Measurements from ENCODE around the gene OBP2B.

The OBP2B gene

DNA sequence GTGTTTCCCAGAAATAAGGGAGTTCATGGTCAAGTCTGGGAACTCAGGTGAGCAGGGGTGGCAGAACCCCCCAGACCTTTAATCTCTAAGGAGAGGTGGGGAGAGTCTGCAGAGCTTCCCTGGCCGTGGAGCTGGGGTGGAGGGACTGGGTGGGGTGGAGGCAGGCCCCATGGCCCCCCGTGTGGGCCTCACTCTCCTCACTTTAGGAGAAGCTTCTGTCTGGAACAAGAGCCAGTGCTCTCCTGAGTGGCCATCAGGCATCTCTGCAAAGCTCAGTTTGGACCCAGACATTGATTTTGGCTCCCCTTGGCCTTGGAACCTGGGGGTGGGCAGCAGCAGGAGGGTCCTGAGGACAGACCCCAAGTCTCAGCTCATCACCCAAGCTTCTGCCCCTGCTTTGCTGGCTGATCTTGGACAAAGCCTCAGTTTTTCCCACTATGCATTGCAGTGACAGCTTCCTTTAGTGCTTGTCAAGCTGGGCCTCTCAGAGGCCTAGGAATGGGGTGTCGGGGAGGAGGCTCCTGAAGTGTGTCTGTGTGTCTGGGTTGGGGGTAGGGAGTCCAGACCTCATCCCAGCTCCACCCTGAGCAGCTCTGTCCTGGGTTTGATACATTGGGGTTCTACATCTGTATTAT lies 41.8 kb downstream of the OBP2B start:
- DNase-seq (no peak), ATAC-seq (no peak)

DNA sequence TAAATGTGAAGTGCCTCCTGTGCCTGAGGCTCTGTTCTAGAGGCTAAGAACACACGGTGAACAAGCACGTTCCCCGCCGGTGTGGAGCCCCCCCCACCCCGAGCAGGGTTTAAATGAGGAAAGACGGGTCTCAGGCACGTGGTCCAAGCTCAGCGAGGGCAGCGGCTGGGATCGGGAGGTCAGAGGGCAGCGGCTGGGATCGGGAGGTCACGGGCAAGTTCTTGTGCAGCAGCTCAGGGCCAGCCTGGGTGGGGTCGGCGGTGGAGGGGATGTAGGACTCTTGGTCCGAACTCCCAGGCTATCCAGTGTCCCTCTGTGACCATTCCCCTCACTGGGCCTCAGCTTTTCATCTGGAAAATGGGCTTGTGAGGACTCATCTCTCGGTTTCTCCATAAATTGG lies 42.7 kb downstream of the OBP2B start:
- DNase-seq (no peak), ATAC-seq (no peak)

DNA sequence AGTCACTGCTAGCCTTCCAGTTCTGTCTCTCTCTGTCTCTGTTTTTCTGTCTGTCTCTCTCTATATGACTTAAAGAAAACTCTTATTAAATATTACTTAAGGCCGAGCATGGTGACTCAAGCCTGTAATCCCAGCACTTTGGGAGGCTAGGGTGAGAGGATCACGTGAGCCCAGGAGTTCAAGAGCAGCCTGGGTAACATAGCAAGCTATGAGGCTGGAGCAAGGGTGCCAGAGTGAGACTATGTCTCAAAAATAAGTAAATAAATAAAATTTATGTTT lies 43.7 kb downstream of the OBP2B start:
- no peak for ATAC-seq
- no peak for DNase-seq

DNA sequence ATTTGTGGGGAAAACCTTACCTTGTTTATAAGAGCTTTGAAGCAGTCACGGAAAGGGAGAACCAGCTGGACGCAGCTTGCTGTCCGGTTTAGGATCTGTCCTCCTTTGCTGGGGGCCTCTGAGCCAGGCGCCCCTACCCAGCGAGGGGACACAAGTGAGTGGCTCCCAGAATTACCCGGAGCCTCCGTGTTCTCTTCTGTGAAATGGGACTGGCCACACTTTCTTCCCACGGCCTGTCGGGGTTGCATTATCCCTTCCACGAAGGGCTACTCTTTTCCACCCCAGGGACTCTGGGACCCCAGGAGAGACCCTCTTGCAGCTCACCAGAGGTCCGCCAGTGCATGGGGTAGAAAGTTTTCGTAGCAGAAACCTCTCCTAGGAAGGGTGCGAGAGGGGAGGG lies 44.9 kb downstream of the OBP2B start:
- no peak for ATAC-seq
- DNase-seq, result no peak

GRCh38 chr9:133163504-133164172 lies 45.4 kb downstream of the OBP2B start, which contains the start of gene GBGT1:
TSS of gene GBGT1 (minus strand) at chr9:133163914. CDS start at chr9:133162412, 1,502 bp downstream.
- ATAC-seq, result peak; percentile 44
- DNase-seq, result peak; percentile 55

GRCh38 chr9:133162861-133163503 lies 46.1 kb downstream of the OBP2B start:
- DNase-seq (no peak), ATAC-seq (no peak)

DNA sequence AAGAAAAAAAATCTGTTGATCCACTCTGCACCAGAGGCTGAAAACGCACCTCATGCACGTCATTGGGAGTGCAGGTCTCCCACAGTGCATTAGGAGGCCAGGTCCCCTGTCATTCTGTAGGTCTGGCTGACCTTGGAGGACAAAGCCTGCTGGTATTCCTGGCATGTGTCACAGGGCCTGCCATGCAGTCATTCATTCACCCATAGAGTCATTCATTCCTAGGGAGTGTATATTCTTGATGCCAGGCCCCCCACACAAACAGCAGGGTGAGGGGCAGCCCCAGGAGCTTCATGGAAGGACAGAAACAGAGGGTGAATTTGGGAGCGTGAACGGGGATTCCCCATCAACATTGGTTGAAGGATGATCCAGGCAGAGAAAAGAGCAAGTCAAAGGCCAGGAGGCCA lies 47.5 kb downstream of the OBP2B start:
- ATAC-seq, result no peak

DNA sequence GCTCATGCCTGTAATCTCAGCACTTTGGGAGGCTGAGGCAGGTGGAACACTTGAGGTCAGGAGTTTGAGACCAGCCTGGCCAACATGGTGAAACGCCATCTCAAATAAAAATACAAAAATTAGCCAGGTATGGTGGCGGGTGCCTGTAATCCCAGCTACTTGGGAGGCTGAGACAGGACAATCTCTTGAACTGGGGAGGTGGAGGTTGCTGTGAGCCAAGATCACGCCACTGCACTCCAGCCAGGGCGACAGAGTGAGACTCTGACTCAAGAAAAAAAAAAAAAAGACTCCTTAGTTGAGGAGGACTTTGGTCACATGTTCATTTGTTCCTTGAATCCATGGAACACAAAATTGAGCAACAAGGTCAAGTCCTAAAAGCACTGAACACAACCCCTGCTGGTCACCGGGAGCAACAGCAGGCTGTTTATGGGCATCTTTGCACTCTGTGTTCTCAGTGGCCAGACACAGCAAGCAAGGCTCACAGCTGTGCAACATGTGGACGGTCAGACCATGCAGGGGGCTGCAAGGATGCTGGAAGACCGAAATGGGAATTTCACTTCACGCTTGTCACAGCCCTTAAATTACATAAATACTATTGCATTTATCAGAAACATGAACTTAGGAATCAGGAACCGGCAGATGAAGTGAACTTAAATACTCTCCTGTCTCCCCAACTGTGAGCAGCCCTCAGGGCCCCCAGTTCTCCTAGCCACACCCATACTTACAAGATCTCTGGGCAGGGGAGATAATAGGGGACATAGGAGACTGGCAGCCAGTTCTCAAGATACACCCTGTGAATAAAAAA lies 48.1 kb downstream of the OBP2B start:
- peak; percentile 47 for ATAC-seq
- DNase-seq, result peak; percentile 55

More for the DNA sequence above, 47.5 kb downstream of the OBP2B start:
- DNase-seq, result no peak

DNA sequence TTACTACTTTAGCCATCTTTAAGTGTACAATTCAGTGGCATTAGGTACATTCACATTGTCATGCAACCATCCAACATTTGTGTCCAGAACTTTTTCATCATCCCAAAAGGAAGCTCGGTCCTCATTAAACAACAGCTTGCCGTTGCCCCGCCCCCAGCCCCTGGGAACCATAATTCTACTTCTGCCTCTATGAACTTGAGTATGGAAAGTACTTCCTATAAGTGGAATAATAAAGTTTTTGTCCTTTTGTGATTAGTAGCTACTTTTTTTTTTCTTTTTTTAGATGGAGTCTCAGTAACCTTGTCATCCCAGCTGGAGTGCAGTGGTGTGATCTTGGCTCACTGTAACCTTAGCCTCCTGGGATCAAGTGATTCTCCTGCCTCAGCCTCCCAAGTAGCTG lies 50.4 kb downstream of the OBP2B start:
- DNase-seq (no peak), ATAC-seq (no peak)
